GM12878 (cell line): ENCODE data around the gene PADI3. TPM values are rescaled to one million over a fixed set of nuclear protein-coding genes. Genes with fewer than 3 reads are reported as not detected.

Source experiments
- ATAC-seq: fragments of 200-7000 bp; cut with Tn5 transposase; 3 replicates; pipeline ENCODE4 v1.9.1; 2020; ENCODE audit warnings: mild to moderate bottlenecking, moderate library complexity
- BruUV-seq: library from RNA; stranded (reverse); fragments of 400-500 nt; replicated peaks from 2 replicates; lab custom pipeline; 2021; lab: Mats Ljungman, UMichigan
- CTCF ChIA-PET: fragments of 300-600 bp; sonication (Branson Sonifier 250); formaldehyde crosslinking; extraction: SDS; loops from one replicate; lab custom pipeline; 2021; ENCODE audit warnings: inconsistent platforms; lab: Yijun Ruan, JAX
- POLR2A ChIA-PET: fragments of 350-600 bp; formaldehyde crosslinking; extraction: SDS; loops from one replicate; lab custom pipeline; 2021; ENCODE audit warnings: inconsistent platforms; lab: Charles Lee
- RAD21 ChIA-PET: fragments of 300-600 bp; sonication (Branson Sonifier 250); formaldehyde crosslinking; loops from one replicate; lab custom pipeline; 2023; ENCODE audit warnings: antibody characterized with exemption; ENCODE audit not compliant: unreplicated experiment; lab: Charles Lee
- SMC1A ChIA-PET: fragments of 300-600 bp; sonication (Branson Sonifier 250); formaldehyde crosslinking; loops from one replicate; lab custom pipeline; 2023; ENCODE audit not compliant: unreplicated experiment, uncharacterized antibody; lab: Charles Lee
- DNase-seq: peaks from one replicate; pipeline ENCODE4 v3.0.0-alpha.2; 2011; ENCODE audit warnings: low read depth, low spot score
- FAIRE-seq: peaks from 3 replicates; lab custom pipeline; 2011; peaks lifted over from hg19 to GRCh38; lab: Jason Lieb, UNC
- H2AFZ ChIP-seq: 2 replicates; pipeline ENCODE4 v1.6.0; 2011; ENCODE audit warnings: low read depth, low read length, control low read depth; ENCODE audit not compliant: control insufficient read depth
- H3K27ac ChIP-seq: 2 replicates; pipeline ENCODE4 v1.5.1; 2011; ENCODE audit warnings: control low read depth; ENCODE audit not compliant: control insufficient read depth, insufficient read depth
- H3K27me3 ChIP-seq, 2 experiments: replicated peaks in 1 of 2; 2 replicates each; pipeline versions ENCODE4 v1.6.0 to v1.6.1; 2011; ENCODE audit warnings: low read length in 1 of 2; ENCODE audit not compliant: control insufficient read depth in 2 of 2, insufficient read depth in 2 of 2
- H3K36me3 ChIP-seq, 2 experiments: 2 replicates each; pipeline ENCODE4 v1.5.1; 2011; ENCODE audit warnings: low read length in 1 of 2; ENCODE audit not compliant: control insufficient read depth in 2 of 2, insufficient read depth in 2 of 2
- H3K4me1 ChIP-seq: 2 replicates; pipeline ENCODE4 v1.6.1; 2011; ENCODE audit warnings: mild to moderate bottlenecking, low read length, moderate library complexity, mixed read lengths; ENCODE audit not compliant: control insufficient read depth, insufficient read depth
- H3K4me2 ChIP-seq: 2 replicates; pipeline ENCODE4 v1.6.0; 2011; ENCODE audit warnings: control low read depth; ENCODE audit not compliant: control insufficient read depth, insufficient read depth
- H3K4me3 ChIP-seq: fragments of 200-600 bp; sonication (generic); 2 replicates; pipeline ENCODE4 v1.5.1; 2016
- H3K79me2 ChIP-seq: 2 replicates; pipeline ENCODE4 v1.6.0; 2011; ENCODE audit warnings: low read length; ENCODE audit not compliant: control insufficient read depth, insufficient read depth
- H3K9ac ChIP-seq: 2 replicates; pipeline ENCODE4 v1.8.0; 2011; ENCODE audit warnings: low read length, control low read depth, mixed read lengths; ENCODE audit not compliant: control insufficient read depth, insufficient read depth
- H3K9me3 ChIP-seq: replicated peaks from 3 replicates; pipeline ENCODE4 v1.5.1; 2011; ENCODE audit warnings: mild to moderate bottlenecking, low read length; ENCODE audit not compliant: control insufficient read depth, insufficient read depth
- H4K20me1 ChIP-seq: 2 replicates; pipeline ENCODE4 v1.6.0; 2011; ENCODE audit not compliant: control insufficient read depth, insufficient read depth
- ASH2L ChIP-seq: fragments of 300-600, 200-600 bp; sonication (generic); IDR thresholded peaks from 2 replicates; pipeline ENCODE4 v1.6.1; 2017; ENCODE audit warnings: low read depth, mild to moderate bottlenecking, borderline replicate concordance
- EGR1 ChIP-seq, 2 experiments: IDR thresholded peaks; 1 replicate in 1 of 2; 2 replicates in 1 of 2; pipeline ENCODE4 v1.6.1; 2011 to 2012; ENCODE audit warnings: low read depth in 2 of 2, low read length in 2 of 2, borderline replicate concordance in 1 of 2, mild to moderate bottlenecking in 1 of 2, moderate library complexity in 1 of 2
- GABPA ChIP-seq: IDR thresholded peaks from 2 replicates; pipeline ENCODE4 v1.6.1; 2014; ENCODE audit warnings: antibody characterized with exemption, low read depth, mild to moderate bottlenecking, inconsistent platforms
- HDAC2 ChIP-seq: fragments of 200-600 bp; sonication (generic); IDR thresholded peaks from 2 replicates; pipeline ENCODE4 v1.6.1; 2017
- IKZF1 ChIP-seq: fragments of 450-650 bp; conservative IDR thresholded peaks from 2 replicates; pipeline ENCODE4 v1.6.1; 2017; ENCODE audit warnings: antibody characterized with exemption, mild to moderate bottlenecking
- IRF4 ChIP-seq: IDR thresholded peaks from 2 replicates; pipeline ENCODE4 v1.6.1; 2011; ENCODE audit warnings: low read depth, low read length
- JUNB ChIP-seq: IDR thresholded peaks from 2 replicates; pipeline ENCODE4 v1.6.1; 2016; ENCODE audit warnings: antibody characterized with exemption, mild to moderate bottlenecking
- JUND ChIP-seq: IDR thresholded peaks from 2 replicates; pipeline ENCODE4 v1.6.1; 2012; ENCODE audit warnings: low read depth, mild to moderate bottlenecking, low read length, improper control_type of control experiment, moderate library complexity
- MXI1 ChIP-seq: fragments of 150-350 bp; IDR thresholded peaks from 2 replicates; pipeline ENCODE4 v1.6.1; 2011; ENCODE audit warnings: low read depth, mild to moderate bottlenecking, inconsistent platforms, low read length, improper control_type of control experiment
- PML ChIP-seq: IDR thresholded peaks from 2 replicates; pipeline ENCODE4 v1.6.1; 2012; ENCODE audit warnings: low read length, inconsistent platforms
- SIX5 ChIP-seq: IDR thresholded peaks from 2 replicates; pipeline ENCODE4 v1.6.1; 2011; ENCODE audit warnings: mild to moderate bottlenecking, low read depth, low read length, moderate library complexity; ENCODE audit not compliant: severe bottlenecking
- SKIL ChIP-seq: fragments of 450-650 bp; IDR thresholded peaks from 2 replicates; pipeline ENCODE4 v1.6.1; 2017; ENCODE audit warnings: mild to moderate bottlenecking, low read depth, inconsistent platforms; ENCODE audit not compliant: poor library complexity, severe bottlenecking
- SREBF1 ChIP-seq: IDR thresholded peaks from 2 replicates; pipeline ENCODE4 v1.6.1; 2012; ENCODE audit warnings: mild to moderate bottlenecking, low read length
- SUPT20H ChIP-seq: IDR thresholded peaks from 2 replicates; pipeline ENCODE4 v1.6.1; 2011; ENCODE audit warnings: low read depth, mild to moderate bottlenecking, low read length, moderate library complexity, borderline replicate concordance; ENCODE audit not compliant: control insufficient read depth
- YBX1 ChIP-seq: fragments of 450-650 bp; IDR thresholded peaks from 2 replicates; pipeline ENCODE4 v1.6.1; 2016; ENCODE audit warnings: antibody characterized with exemption
- ZBTB4 ChIP-seq: fragments of 450-650 bp; formaldehyde crosslinking; IDR thresholded peaks from 2 replicates; pipeline ENCODE4 v1.4.0; 2022; ENCODE audit warnings: mild to moderate bottlenecking, moderate library complexity
- ZZZ3 ChIP-seq: IDR thresholded peaks from 2 replicates; pipeline ENCODE4 v1.6.1; 2011; ENCODE audit warnings: low read depth; ENCODE audit not compliant: control insufficient read depth, insufficient read length
- WGBS: methylation state at CpG from one replicate; pipeline ENCODE4 v1.1.6; 2016; ENCODE audit warnings: low lambda C conversion rate; ENCODE audit not compliant: insufficient replicate concordance, insufficient coverage; ENCODE audit errors: missing lambda C conversion rate; 5-methylcytosine and 5-hydroxymethylcytosine counted together
- in situ Hi-C: fragments of 300-500 bp; cut with MboI; formaldehyde crosslinking; loops from 9 replicates; pipeline ENCODE4 v1.14.3; 2018; ENCODE audit warnings: mixed read lengths
- intact Hi-C: fragments of 100-400 bp; cut with micrococcal nuclease; formaldehyde crosslinking; loops from one replicate; pipeline ENCODE4 v1.14.2; 2022; ENCODE audit not compliant: unreplicated experiment
- polyA plus RNA-seq, 11 experiments: library from polyadenylated mRNA; depleted of rRNA in 4 of 11; unstranded in 6 of 11; stranded (reverse) in 5 of 11; fragments of >200 nt; fragmentation: Nextera tagmentation in 4 of 11; fragmentation: Illumina TruSeq in 1 of 11; extraction: Ambion mirVana in 4 of 11; extraction: Trizol in 1 of 11; gene quantifications; 1 replicate in 1 of 11; 2 replicates in 10 of 11; pipeline versions ENCODE4 v1.2.1 to v1.2.3, GENCODE V29; 2011 to 2016; ENCODE audit warnings: inconsistent platforms in 2 of 11, missing spikeins in 2 of 11, low read depth in 1 of 11
- total RNA-seq, 4 experiments: library from RNA; depleted of rRNA in 3 of 4; stranded (reverse); fragments of >200 nt in 3 of 4; fragmentation: Illumina TruSeq in 1 of 4; extraction: Trizol in 1 of 4; gene quantifications; 2 replicates each; pipeline versions ENCODE4 v1.2.1 to v1.2.3, GENCODE V29; 2013 to 2021

The PADI3 gene
- total and polyA plus RNA-seq, 10 of the 15 experiments (the other 5 are each of a cell fraction or from before 2014, with no cell fraction given), result 0.01 TPM; not detected in 9

- TF ChIP-seq IRF4 (no peak), MXI1 (no peak), YBX1 (no peak)
Measured at GRCh38 chr1:17224434-17224833, 24.5 kb upstream of the PADI3 start (continued).

GRCh38 chr1:17225140-17225539 lies 23.8 kb upstream of the PADI3 start:
- ChIA-PET RAD21 (interaction anchor here (1.5 kb wide), 1 partner anchor 10 kb away, joined by 5 read pairs; no protein-coding TSS in a partner anchor), POLR2A (no interaction called here), SMC1A (no interaction called here), CTCF (interaction anchor here (1.0 to 1.4 kb wide), 2 partner anchors 11 to 13 kb away, joined by 3 to 4 read pairs; no protein-coding TSS in a partner anchor)
- no peak for DNase-seq
- Histone ChIP-seq H3K9me3 (no peaks in the 10 kb centered on the region), H3K27me3 (peaks cover 0 to 2% of the 10 kb centered on the region in 2 experiments; a peak in 2 of 4 replicates), H3K4me1 (no peaks in the 10 kb centered on the region), H4K20me1 (no peaks in the 10 kb centered on the region), H3K4me2 (no peak overlapping the region), H3K36me3 (no peaks in the 10 kb centered on the region), H3K4me3 (no peak overlapping the region), H3K79me2 (no peaks in the 10 kb centered on the region), H3K9ac (no peak overlapping the region), H2AFZ (no peak overlapping the region), H3K27ac (no peak overlapping the region)
- FAIRE-seq, result no peak
- in situ Hi-C loops, result no loop called here
- 18% methylated on average over 6 of the region's 6 CpGs for WGBS
- BruUV-seq, result no TSS peak
- ATAC-seq, result no peak
- intact Hi-C loops, result no loop called here
- TF ChIP-seq SUPT20H (no peak), ASH2L (no peak), SIX5 (no peak), EGR1 (IDR thresholded peaks at IDR 0.05; ENCODE audit: borderline replicate concordance in 1 of 2, low read depth in 2 of 2, low read length in 2 of 2) (no peak), ZBTB4 (no peak), JUNB (no peak), JUND (no peak), HDAC2 (no peak), PML (no peak), IKZF1 (no peak), ZZZ3 (no peak), SKIL (no peak), GABPA (no peak), SREBF1 (no peak)
